Cardiac fibroblast (primary cell): Measurements from ENCODE around the gene L3MBTL2.
"Not testable (repeated sequence)": the region's sequence is repeated elsewhere in the genome, so short reads cannot be mapped to it uniquely, and the experiment has no call there.

ENCODE experiments used
- DNase-seq, 2 donors: peaks; one replicate each; pipeline versions ENCODE4 v3.0.0 to v3.0.0-alpha.2; 2010; ENCODE audit warnings: low read depth in 2 of 2
- H3K4me3 ChIP-seq, 2 donors: replicated peaks in 1 of 2; 1 replicate in 1 of 2; 2 replicates in 1 of 2; pipeline ENCODE4 v1.5.1; 2011; ENCODE audit warnings: low read depth in 2 of 2, low read length in 2 of 2, mild to moderate bottlenecking in 2 of 2, moderate library complexity in 1 of 2
- TF ChIP-seq, protein P1 (sequence below): IDR thresholded peaks from one replicate; pipeline ENCODE4 v1.5.1; 2011; ENCODE audit warnings: low read depth, mild to moderate bottlenecking, low read length, inconsistent platforms

L3MBTL2 gene

DNA sequence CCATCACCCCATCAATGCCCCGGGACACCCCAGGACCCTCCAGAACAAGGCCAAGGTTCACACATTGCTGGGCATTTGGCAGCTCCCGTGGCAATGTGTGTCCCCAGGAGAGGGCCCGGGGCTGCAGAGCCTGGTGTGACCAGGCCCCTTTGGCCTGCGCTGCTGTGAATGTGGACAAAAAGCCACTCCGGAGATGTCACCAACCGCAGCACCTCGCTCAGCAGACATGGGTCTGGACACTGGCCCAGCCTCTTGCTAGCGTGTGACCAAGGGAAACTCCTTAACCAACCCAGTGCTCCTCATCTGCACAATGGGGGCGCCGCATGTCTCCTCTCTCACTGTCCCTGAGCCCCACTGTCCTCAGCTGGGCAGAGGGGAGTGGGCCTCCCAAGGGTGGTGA is 43.6 kb downstream of the L3MBTL2 start:
- DNase-seq: no peak
- H3K4me3 ChIP-seq: no peak overlapping the region
- TF ChIP-seq, protein P1, sequence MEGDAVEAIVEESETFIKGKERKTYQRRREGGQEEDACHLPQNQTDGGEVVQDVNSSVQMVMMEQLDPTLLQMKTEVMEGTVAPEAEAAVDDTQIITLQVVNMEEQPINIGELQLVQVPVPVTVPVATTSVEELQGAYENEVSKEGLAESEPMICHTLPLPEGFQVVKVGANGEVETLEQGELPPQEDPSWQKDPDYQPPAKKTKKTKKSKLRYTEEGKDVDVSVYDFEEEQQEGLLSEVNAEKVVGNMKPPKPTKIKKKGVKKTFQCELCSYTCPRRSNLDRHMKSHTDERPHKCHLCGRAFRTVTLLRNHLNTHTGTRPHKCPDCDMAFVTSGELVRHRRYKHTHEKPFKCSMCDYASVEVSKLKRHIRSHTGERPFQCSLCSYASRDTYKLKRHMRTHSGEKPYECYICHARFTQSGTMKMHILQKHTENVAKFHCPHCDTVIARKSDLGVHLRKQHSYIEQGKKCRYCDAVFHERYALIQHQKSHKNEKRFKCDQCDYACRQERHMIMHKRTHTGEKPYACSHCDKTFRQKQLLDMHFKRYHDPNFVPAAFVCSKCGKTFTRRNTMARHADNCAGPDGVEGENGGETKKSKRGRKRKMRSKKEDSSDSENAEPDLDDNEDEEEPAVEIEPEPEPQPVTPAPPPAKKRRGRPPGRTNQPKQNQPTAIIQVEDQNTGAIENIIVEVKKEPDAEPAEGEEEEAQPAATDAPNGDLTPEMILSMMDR: no peak

DNA sequence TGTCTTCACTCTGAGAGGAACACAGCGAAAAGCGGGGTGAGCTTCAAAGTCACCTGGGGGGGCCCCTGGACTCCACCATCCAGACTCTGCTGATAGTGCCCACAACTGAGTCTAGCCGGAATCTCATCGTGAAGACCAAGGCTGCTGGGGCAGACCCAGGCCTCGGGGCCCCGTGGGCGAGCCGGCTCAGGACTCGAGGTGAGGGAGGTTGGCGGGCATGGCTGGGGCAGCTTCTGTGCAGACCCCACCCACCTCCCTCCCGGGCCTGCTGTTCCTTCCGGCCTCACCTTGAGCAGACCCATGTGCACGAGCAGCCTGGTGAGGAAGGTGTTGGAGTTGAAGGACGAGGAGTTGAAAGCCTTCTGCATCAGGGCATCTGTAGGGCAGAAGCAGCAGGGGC is 44.3 kb downstream of the L3MBTL2 start:
- TF ChIP-seq, protein P1: no peak
- no peak overlapping the region for H3K4me3 ChIP-seq
- no peak for DNase-seq

DNA sequence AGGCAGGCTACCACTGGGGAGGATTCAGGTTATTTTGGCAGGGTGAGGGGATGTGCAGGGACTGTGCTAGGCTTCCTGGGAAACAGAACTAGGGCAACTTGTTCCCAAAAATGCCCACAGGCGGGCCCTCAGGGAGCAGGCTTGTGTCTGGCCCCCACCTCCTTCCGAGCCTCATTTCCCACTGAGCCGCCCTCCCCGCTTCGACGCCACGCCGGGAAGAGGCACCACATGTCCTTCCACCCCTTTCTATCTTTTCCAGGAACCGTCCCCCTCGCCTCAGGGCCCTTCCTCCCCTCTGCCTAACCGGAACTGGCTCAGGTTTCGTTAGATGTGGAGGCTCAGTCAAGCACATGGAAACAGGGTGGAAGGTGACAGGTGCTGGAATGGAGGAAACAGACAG is 45.0 kb downstream of the L3MBTL2 start:
- TF ChIP-seq, protein P1: no peak
- H3K4me3 ChIP-seq: no peak overlapping the region
- no peak for DNase-seq

DNA sequence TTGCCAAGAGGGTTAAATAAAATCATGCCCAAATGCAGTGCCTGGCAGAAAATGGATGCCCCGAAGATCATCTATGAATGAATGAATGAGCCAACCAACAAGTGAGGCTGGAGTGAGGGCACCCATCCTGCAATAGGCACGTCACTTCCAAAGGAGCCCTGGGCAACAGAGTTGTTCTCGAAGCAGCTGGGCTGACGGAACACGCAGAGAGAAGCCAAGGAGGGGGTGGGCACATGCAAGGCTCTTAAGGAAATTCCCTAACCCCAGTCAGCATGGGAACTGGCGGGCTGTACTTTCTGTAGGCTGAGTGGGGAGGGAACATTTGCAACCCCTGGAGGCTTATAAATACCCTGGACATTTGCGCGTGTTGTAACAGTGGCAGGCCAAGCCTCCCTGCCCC is 47.3 kb downstream of the L3MBTL2 start:
- TF ChIP-seq, protein P1: no peak
- no peak overlapping the region for H3K4me3 ChIP-seq
- DNase-seq: no peak

DNA sequence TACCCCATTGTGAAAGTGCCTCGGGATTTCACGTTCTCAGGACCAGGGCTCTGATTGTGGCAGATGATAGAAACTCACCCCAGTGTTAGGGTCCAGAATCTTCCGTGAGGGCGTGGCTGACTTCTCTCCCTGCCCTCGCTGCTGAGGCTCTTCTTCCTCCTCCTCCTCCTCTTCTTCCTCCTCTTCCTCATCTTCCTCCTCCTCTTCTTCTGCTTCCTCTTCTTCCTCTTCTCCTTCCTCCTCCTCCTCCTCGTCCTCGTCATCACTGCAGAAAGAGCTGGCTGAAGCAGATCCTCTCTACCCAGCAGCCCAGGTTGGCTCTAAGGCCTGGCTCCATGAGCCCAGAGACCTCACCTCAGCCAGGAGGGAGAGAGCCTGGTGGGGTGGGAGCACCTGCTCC is 49.1 kb downstream of the L3MBTL2 start:
- no peak overlapping the region for H3K4me3 ChIP-seq
- no peak for DNase-seq
- TF ChIP-seq, protein P1: no peak

DNA sequence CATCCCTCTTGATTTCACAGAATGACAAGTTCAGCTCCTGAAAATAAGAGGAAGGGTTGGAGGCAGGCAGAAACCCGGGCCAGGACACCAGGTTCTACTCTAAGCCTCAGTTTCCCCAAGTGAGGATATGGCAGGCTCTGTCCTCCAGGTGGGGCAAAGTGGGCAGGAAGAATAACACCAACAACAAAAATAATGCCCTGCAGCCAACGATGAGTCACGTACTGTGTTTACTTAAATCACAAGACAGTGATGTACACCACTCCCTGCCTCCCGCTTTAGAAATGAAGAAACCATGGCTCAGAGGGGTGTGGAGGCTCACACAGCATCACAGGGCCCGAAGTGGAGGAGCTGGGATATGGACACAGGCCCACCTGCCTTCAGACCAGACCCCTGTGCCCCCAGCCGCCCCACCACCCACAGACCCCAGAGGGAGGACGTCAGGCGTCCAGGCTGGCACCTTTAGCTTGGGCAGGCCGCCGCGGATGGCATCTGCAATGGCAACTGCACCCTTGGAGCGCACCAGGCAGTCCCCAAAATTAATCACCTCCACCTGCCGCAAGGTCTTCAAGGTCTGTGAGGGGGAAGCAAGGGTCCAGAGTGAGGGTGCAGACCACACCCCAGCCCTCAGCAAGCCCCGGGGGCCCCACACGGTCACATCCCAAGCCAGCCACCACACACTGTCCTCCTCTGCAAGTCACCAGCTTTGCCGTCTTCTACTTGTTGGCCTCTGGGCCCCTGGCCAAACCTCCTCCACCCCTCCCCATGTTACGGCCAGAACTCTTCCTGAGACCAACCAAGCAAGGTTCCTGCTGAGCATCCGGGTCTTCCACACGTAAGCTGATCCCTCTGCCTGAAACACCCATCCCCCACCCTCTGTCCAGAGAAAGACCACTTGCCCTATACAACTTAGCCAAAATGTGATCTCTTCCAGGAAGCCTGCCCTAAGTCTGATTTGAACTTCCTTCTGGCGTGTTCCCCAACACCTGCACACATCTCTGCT is 51.4 kb downstream of the L3MBTL2 start:
- H3K4me3 ChIP-seq: no peak overlapping the region
- TF ChIP-seq, protein P1: peak; percentile 40
- peak; percentile 59 to 87 for DNase-seq

DNA sequence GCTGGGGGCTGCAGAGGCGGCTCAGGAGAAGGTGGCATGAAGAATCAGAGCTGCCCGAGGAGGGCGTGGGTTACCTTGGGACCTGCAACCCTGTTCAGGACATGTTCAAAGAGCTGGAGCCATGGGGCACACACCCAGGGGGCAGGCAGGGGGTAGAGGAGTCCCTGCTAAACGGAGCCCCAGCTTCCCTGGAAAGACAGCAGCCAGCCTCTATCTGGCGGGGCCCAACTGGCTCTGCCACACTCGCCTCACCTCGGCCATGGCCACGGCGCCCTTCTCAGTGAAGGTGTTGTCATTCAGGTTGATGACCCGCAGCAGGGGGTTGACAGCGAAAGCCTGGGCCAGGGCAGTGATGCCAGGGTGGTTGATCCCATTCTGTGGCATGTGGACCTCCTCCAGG is 52.6 kb downstream of the L3MBTL2 start:
- no peak for DNase-seq
- TF ChIP-seq, protein P1: no peak
- H3K4me3 ChIP-seq: no peak overlapping the region

DNA sequence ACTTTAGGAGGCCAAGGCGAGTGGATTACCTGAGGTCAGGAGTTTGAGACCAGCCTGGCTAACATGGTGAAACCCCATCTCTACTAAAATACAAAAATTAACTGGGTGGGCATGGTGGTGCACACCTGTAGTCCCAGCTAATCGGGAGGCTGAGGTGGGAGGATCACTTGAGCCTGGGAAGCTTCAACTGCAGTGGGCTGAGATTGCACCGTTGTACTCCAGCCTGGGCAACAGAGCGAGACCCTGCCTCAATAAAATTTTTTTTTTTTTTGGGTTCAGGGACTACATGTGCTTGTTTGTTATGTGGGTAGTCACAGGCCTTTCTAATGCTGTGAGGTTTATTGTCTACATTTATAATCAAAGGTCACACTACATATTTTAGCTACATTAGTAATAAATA is 54.6 kb downstream of the L3MBTL2 start:
- not testable (repeated sequence) for H3K4me3 ChIP-seq, DNase-seq
